Testis (tissue), 3 donors: Measurements from ENCODE around the gene ACER2. TPM values are rescaled to one million over a fixed set of nuclear protein-coding genes. Genes with fewer than 3 reads are reported as not detected.

ENCODE experiments used
- DNase-seq: peaks from one replicate; pipeline ENCODE4 v3.0.0-alpha.2; 2019
- H3K27ac ChIP-seq, 2 donors: fragments of 200-600 bp; sonication (generic); one replicate each; pipeline ENCODE4 v1.5.1; 2019
- H3K27me3 ChIP-seq: fragments of 200-600 bp; sonication (generic); one replicate; pipeline ENCODE4 v1.5.1; 2019
- H3K36me3 ChIP-seq: fragments of 200-600 bp; sonication (generic); one replicate; pipeline ENCODE4 v1.5.1; 2017; ENCODE audit warnings: low read depth; ENCODE audit errors: missing control alignments
- H3K4me1 ChIP-seq: fragments of 200-600 bp; sonication (generic); one replicate; pipeline ENCODE4 v1.5.1; 2019
- H3K4me3 ChIP-seq, 2 donors: fragments of 200-600 bp; sonication (generic); one replicate each; pipeline ENCODE4 v1.5.1; 2017 to 2019
- H3K9me3 ChIP-seq: fragments of 200-600 bp; sonication (generic); one replicate; pipeline ENCODE4 v1.5.1; 2017
- CTCF ChIP-seq, 3 experiments: fragments of 450-650 bp in 2 of 3; fragments of 200-600 bp in 1 of 3; sonication (generic) in 1 of 3; IDR thresholded peaks; one replicate each; pipeline ENCODE4 v1.5.1; 2016 to 2019; ENCODE audit warnings: antibody characterized with exemption in 3 of 3, mild to moderate bottlenecking in 2 of 3, moderate library complexity in 1 of 3
- POLR2A ChIP-seq: fragments of 450-650 bp; IDR thresholded peaks from one replicate; pipeline ENCODE4 v1.6.1; 2017; ENCODE audit warnings: antibody characterized with exemption, mild to moderate bottlenecking, moderate library complexity
- WGBS, 2 donors: methylation state at CpG; one replicate each; pipeline ENCODE4 v1.1.5; 2018; 5-methylcytosine and 5-hydroxymethylcytosine counted together
- intact Hi-C: fragments of 100-400 bp; cut with DNase I; formaldehyde crosslinking; loops from one replicate; pipeline ENCODE4 v1.15.1; 2023; ENCODE audit warnings: low total_unique reads
- polyA plus RNA-seq: library from polyadenylated mRNA; stranded (reverse); fragments of 350-450 nt; fragmentation: Illumina TruSeq; extraction: RNeasy Lipid Tissue Mini Kit (QIAGEN cat#74804); gene quantifications from one replicate; pipeline ENCODE4 v1.2.3, GENCODE V29; 2014; ENCODE audit warnings: low read depth, low replicate concordance; ENCODE audit not compliant: insufficient read depth
- total RNA-seq, 2 donors: library from RNA; depleted of rRNA; stranded (reverse); fragments of >200 nt; gene quantifications; one replicate each; pipeline ENCODE4 v1.2.3, GENCODE V29; 2016

The ACER2 gene
- total and polyA plus RNA-seq, 3 donors from 2014 or later, result 3.8 to 5.5 (median 4.4) TPM

GRCh38 chr9:19479874-19480273 is 71.1 kb downstream of the ACER2 start:
- Histone ChIP-seq H3K4me1 (no peaks in the 10 kb centered on the region), H3K36me3 (no peaks in the 10 kb centered on the region), H3K4me3 (no peak overlapping the region), H3K27ac (no peak overlapping the region), H3K27me3 (no peaks in the 10 kb centered on the region), H3K9me3 (no peaks in the 10 kb centered on the region)
- TF ChIP-seq CTCF (IDR thresholded peaks at IDR 0.05) (no peak), POLR2A (no peak)
- no peak for DNase-seq
- intact Hi-C loops, result no loop called here

GRCh38 chr9:19480345-19480744 is 71.5 kb downstream of the ACER2 start:
- Histone ChIP-seq H3K4me3 (no peak overlapping the region), H3K27me3 (no peaks in the 10 kb centered on the region), H3K4me1 (no peaks in the 10 kb centered on the region), H3K36me3 (no peaks in the 10 kb centered on the region), H3K27ac (no peak overlapping the region), H3K9me3 (no peaks in the 10 kb centered on the region)
- TF ChIP-seq CTCF (IDR thresholded peaks at IDR 0.05), result no peak
- no peak for TF ChIP-seq POLR2A
- intact Hi-C loops, result no loop called here
- no peak for DNase-seq
- 88 to 89% methylated on average over 7 of the region's 7 CpGs for WGBS, 2 donors

- Histone ChIP-seq H3K27ac (no peak overlapping the region), H3K4me3 (no peak overlapping the region), H3K4me1 (no peaks in the 10 kb centered on the region), H3K9me3 (no peaks in the 10 kb centered on the region), H3K36me3 (no peaks in the 10 kb centered on the region), H3K27me3 (no peaks in the 10 kb centered on the region)
- intact Hi-C loops, result no loop called here
- 68 to 74% methylated on average over 10 of the region's 10 CpGs for WGBS, 2 donors
- no peak for TF ChIP-seq CTCF (IDR thresholded peaks at IDR 0.05)
- no peak for TF ChIP-seq POLR2A
- no peak for DNase-seq
These were observed 72.5 kb downstream of the ACER2 start for GRCh38 chr9:19481121-19481870.

GRCh38 chr9:19481971-19482404 is 73.2 kb downstream of the ACER2 start:
- 63 to 78% methylated on average over 9 of the region's 9 CpGs for WGBS, 2 donors
- no peaks in the 10 kb centered on the region for H3K9me3 ChIP-seq
- intact Hi-C loops, result no loop called here
- TF ChIP-seq POLR2A (no peak), CTCF (IDR thresholded peaks at IDR 0.05) (no peak)
- H3K4me3 ChIP-seq, result no peak overlapping the region
- H3K4me1 ChIP-seq, result no peaks in the 10 kb centered on the region
- no peaks in the 10 kb centered on the region for H3K36me3 ChIP-seq
- DNase-seq, result no peak
- no peaks in the 10 kb centered on the region for H3K27me3 ChIP-seq
- H3K27ac ChIP-seq, result no peak overlapping the region

GRCh38 chr9:19484699-19485098 is 75.9 kb downstream of the ACER2 start:
- intact Hi-C loops, result no loop called here
- WGBS, 2 donors, result 70 to 93% methylated on average over 1 of the region's 1 CpG
- DNase-seq, result no peak
- Histone ChIP-seq H3K27ac (no peak overlapping the region), H3K36me3 (no peaks in the 10 kb centered on the region), H3K4me1 (no peaks in the 10 kb centered on the region), H3K27me3 (no peaks in the 10 kb centered on the region), H3K4me3 (no peak overlapping the region), H3K9me3 (no peaks in the 10 kb centered on the region)
- no peak for TF ChIP-seq POLR2A
- no peak for TF ChIP-seq CTCF (IDR thresholded peaks at IDR 0.05)
